CD14-positive monocyte (primary cell): ENCODE results near the gene PHYHIPL. TPM values are rescaled to one million over a fixed set of nuclear protein-coding genes. Genes with fewer than 3 reads are reported as not detected.

Source experiments
- DNase-seq, 3 donors: peaks; one replicate each; pipeline ENCODE4 v3.0.0-alpha.2; 2011 to 2022
- H2AFZ ChIP-seq: 2 replicates; pipeline ENCODE4 v1.6.0; 2012; ENCODE audit warnings: mild to moderate bottlenecking, low read depth, low read length, inconsistent platforms; ENCODE audit not compliant: insufficient read depth, poor library complexity, severe bottlenecking
- H3K27ac ChIP-seq, 2 donors: 1 replicate in 1 of 2; 2 replicates in 1 of 2; pipeline ENCODE4 v1.5.1; 2012 to 2013; ENCODE audit warnings: low read length in 2 of 2, control low read depth in 1 of 2, inconsistent platforms in 1 of 2, low read depth in 1 of 2, mild to moderate bottlenecking in 1 of 2
- H3K27me3 ChIP-seq, 2 donors: one replicate each; pipeline versions ENCODE4 v1.6.0 to v1.6.1; 2011 to 2013; ENCODE audit warnings: low read length in 2 of 2; ENCODE audit not compliant: control insufficient read depth in 2 of 2, insufficient read depth in 2 of 2
- H3K36me3 ChIP-seq, 2 donors: replicated peaks in 1 of 2; 1 replicate in 1 of 2; 2 replicates in 1 of 2; pipeline versions ENCODE4 v1.5.1 to v1.6.1; 2012 to 2013; ENCODE audit warnings: low read length in 2 of 2, control low read depth in 1 of 2, inconsistent platforms in 1 of 2, mild to moderate bottlenecking in 1 of 2; ENCODE audit not compliant: insufficient read depth in 2 of 2, control insufficient read depth in 1 of 2
- H3K4me1 ChIP-seq, 2 donors: 1 replicate in 1 of 2; 2 replicates in 1 of 2; pipeline versions ENCODE4 v1.5.1 to v1.6.1; 2012 to 2013; ENCODE audit warnings: low read length in 2 of 2, control low read depth in 1 of 2, inconsistent platforms in 1 of 2, mild to moderate bottlenecking in 1 of 2, moderate library complexity in 1 of 2; ENCODE audit not compliant: insufficient read depth in 2 of 2, control insufficient read depth in 1 of 2
- H3K4me2 ChIP-seq: replicated peaks from 2 replicates; pipeline ENCODE3; 2012; ENCODE audit warnings: low read length, moderate library complexity, mild to moderate bottlenecking; ENCODE audit not compliant: poor library complexity, severe bottlenecking; ENCODE audit errors: extremely low read depth
- H3K4me3 ChIP-seq, 3 experiments: fragments of 200-600 bp in 1 of 3; sonication (generic) in 1 of 3; replicated peaks in 1 of 3; 1 replicate in 2 of 3; 2 replicates in 1 of 3; pipeline ENCODE4 v1.5.1; 2011 to 2013; ENCODE audit warnings: low read length in 3 of 3, mild to moderate bottlenecking in 3 of 3, control low read depth in 2 of 3, low read depth in 2 of 3, inconsistent platforms in 1 of 3, moderate library complexity in 1 of 3
- H3K79me2 ChIP-seq: 2 replicates; pipeline ENCODE4 v1.6.0; 2012; ENCODE audit warnings: mild to moderate bottlenecking, control low read depth, inconsistent platforms, low read length, moderate library complexity; ENCODE audit not compliant: insufficient read depth
- H3K9ac ChIP-seq: 2 replicates; pipeline ENCODE4 v1.6.0; 2017; ENCODE audit warnings: low read length, mild to moderate bottlenecking; ENCODE audit not compliant: insufficient read depth, poor library complexity, severe bottlenecking
- H3K9me3 ChIP-seq, 2 donors: replicated peaks in 1 of 2; 1 replicate in 1 of 2; 2 replicates in 1 of 2; pipeline versions ENCODE4 v1.5.1 to v1.6.1; 2012 to 2013; ENCODE audit warnings: low read length in 2 of 2, control low read depth in 1 of 2; ENCODE audit not compliant: control insufficient read depth in 1 of 2, insufficient read depth in 1 of 2
- H4K20me1 ChIP-seq: 2 replicates; pipeline ENCODE4 v1.6.0; 2012; ENCODE audit warnings: mild to moderate bottlenecking, low read length, control low read depth, moderate library complexity; ENCODE audit not compliant: insufficient read depth
- H3K27ac Mint-ChIP-seq, 7 donors: one replicate each; pipeline ENCODE4 v1.8.0; 2020; ENCODE audit warnings: mild to moderate bottlenecking in 7 of 7, mixed read lengths in 7 of 7, moderate library complexity in 6 of 7, inconsistent platforms in 2 of 7
- H3K27me3 Mint-ChIP-seq, 3 donors: one replicate each; pipeline ENCODE4 v1.8.0; 2021 to 2022; ENCODE audit warnings: low read depth in 3 of 3, mild to moderate bottlenecking in 3 of 3, mixed read lengths in 3 of 3, moderate library complexity in 3 of 3, inconsistent platforms in 1 of 3
- H3K36me3 Mint-ChIP-seq, 2 donors: one replicate each; pipeline ENCODE4 v1.8.0; 2020; ENCODE audit warnings: mixed read lengths in 2 of 2, inconsistent platforms in 1 of 2, mild to moderate bottlenecking in 1 of 2
- H3K4me1 Mint-ChIP-seq: one replicate; pipeline ENCODE4 v1.8.0; 2020; ENCODE audit warnings: mild to moderate bottlenecking, mixed read lengths
- H3K4me3 Mint-ChIP-seq, 2 donors: one replicate each; pipeline ENCODE4 v1.8.0; 2020; ENCODE audit warnings: mild to moderate bottlenecking in 2 of 2, mixed read lengths in 2 of 2, moderate library complexity in 1 of 2
- H3K9me3 Mint-ChIP-seq, 7 donors: one replicate each; pipeline ENCODE4 v1.8.0; 2020 to 2022; ENCODE audit warnings: mixed read lengths in 7 of 7, mild to moderate bottlenecking in 6 of 7, moderate library complexity in 6 of 7, inconsistent platforms in 2 of 7
- CTCF ChIP-seq: fragments of 200-600 bp; IDR thresholded peaks from one replicate; pipeline ENCODE4 v1.8.0; 2022; ENCODE audit warnings: antibody characterized with exemption, mild to moderate bottlenecking
- WGBS: methylation state at CpG from one replicate; pipeline ENCODE4 v1.1.5; 2013; ENCODE audit warnings: missing lambda C conversion rate; ENCODE audit not compliant: insufficient coverage; 5-methylcytosine and 5-hydroxymethylcytosine counted together
- intact Hi-C, 2 donors: fragments of 100-400 bp; cut with micrococcal nuclease; formaldehyde crosslinking; loops; one replicate each; pipeline versions ENCODE4 v1.15.0 to v1.15.1; 2023
- polyA plus RNA-seq, 3 donors: library from polyadenylated mRNA; depleted of rRNA in 1 of 3; unstranded in 2 of 3; stranded (reverse) in 1 of 3; fragments of 300-500 nt in 2 of 3; fragments of >200 nt in 1 of 3; fragmentation: Illumina TruSeq in 2 of 3; gene quantifications; 1 replicate in 2 of 3; 2 replicates in 1 of 3; pipeline ENCODE4 v1.2.3, GENCODE V29; 2012 to 2021

Gene PHYHIPL
- polyA plus RNA-seq, 3 donors: not detected

GRCh38 chr10:59265141-59265540, 88.7 kb downstream of the PHYHIPL start:
- H3K79me2 ChIP-seq: no peaks in the 10 kb centered on the region

GRCh38 chr10:59266321-59266720, 89.9 kb downstream of the PHYHIPL start:
- H3K27me3 Mint-ChIP-seq: peaks cover 0 to 4% (median 1%) of the 10 kb centered on the region in 3 donors
- no peaks in the 10 kb centered on the region for H3K27me3 ChIP-seq
- no peak overlapping the region for H3K4me3 Mint-ChIP-seq
- H3K9me3 ChIP-seq: no peaks in the 10 kb centered on the region
- H3K36me3 Mint-ChIP-seq: no peaks in the 10 kb centered on the region
- H3K36me3 ChIP-seq: no peaks in the 10 kb centered on the region
- H3K27ac Mint-ChIP-seq: no peak overlapping the region
- intact Hi-C loops: no loop called here
- DNase-seq: no peak
- 0% methylated on average over 1 of the region's 3 CpGs for WGBS
- no peak overlapping the region for H3K9ac ChIP-seq
- H2AFZ ChIP-seq: no peak overlapping the region
- H3K27ac ChIP-seq: no peak overlapping the region
- H3K4me2 ChIP-seq: no peak overlapping the region
- no peaks in the 10 kb centered on the region for H3K4me1 ChIP-seq
- H3K9me3 Mint-ChIP-seq: peaks cover 0 to 2% (median 0%) of the 10 kb centered on the region in 7 donors
- TF ChIP-seq CTCF: no peak
- no peaks in the 10 kb centered on the region for H3K4me1 Mint-ChIP-seq
- H3K4me3 ChIP-seq: no peak overlapping the region
- H4K20me1 ChIP-seq: no peaks in the 10 kb centered on the region
- H3K79me2 ChIP-seq: no peaks in the 10 kb centered on the region

More at GRCh38 chr10:59265141-59265540, 88.7 kb downstream of the PHYHIPL start:
- peaks cover 0 to 2% (median 0%) of the 10 kb centered on the region in 7 donors for H3K9me3 Mint-ChIP-seq
- TF ChIP-seq CTCF: no peak
- no peaks in the 10 kb centered on the region for H3K36me3 ChIP-seq
- H3K27me3 Mint-ChIP-seq: peaks cover 0 to 4% (median 1%) of the 10 kb centered on the region in 3 donors
- no peaks in the 10 kb centered on the region for H3K4me1 ChIP-seq
- no peaks in the 10 kb centered on the region for H4K20me1 ChIP-seq
- no peak overlapping the region for H3K4me2 ChIP-seq
- intact Hi-C loops: no loop called here
- DNase-seq: no peak
- H3K4me3 Mint-ChIP-seq: no peak overlapping the region
- H3K9me3 ChIP-seq: no peaks in the 10 kb centered on the region
- H3K27me3 ChIP-seq: no peaks in the 10 kb centered on the region
- H2AFZ ChIP-seq: no peak overlapping the region
- no peak overlapping the region for H3K27ac ChIP-seq
- H3K36me3 Mint-ChIP-seq: no peaks in the 10 kb centered on the region
- H3K27ac Mint-ChIP-seq: no peak overlapping the region
- no peaks in the 10 kb centered on the region for H3K4me1 Mint-ChIP-seq
- no peak overlapping the region for H3K4me3 ChIP-seq
- WGBS: 76% methylated on average over 3 of the region's 5 CpGs
- no peak overlapping the region for H3K9ac ChIP-seq
